ENCODE results near the gene PDSS2.
"Not testable (repeated sequence)": the region's sequence is repeated elsewhere in the genome, so short reads cannot be mapped to it uniquely, and the experiment has no call there.

PDSS2 gene

GRCh38 chr6:107289258-107289657 is 170.1 kb downstream of the PDSS2 start:
- Histone ChIP-seq H4K8ac (ENCODE audit: low read depth, low read length) (peak overlapping the region; percentile 28), H2BK5ac (ENCODE audit: low read depth, low read length, poor library complexity) (peak overlapping the region; percentile 31), H3K4me1 (ENCODE audit: control insufficient read depth in 1 of 2, insufficient read depth in 2 of 2, low read length in 2 of 2) (peaks cover 9 to 18% of the 10 kb centered on the region in 2 experiments)
- H2AK5ac ChIP-seq (ENCODE audit: low read length); H2BK120ac ChIP-seq (ENCODE audit: insufficient read depth, low read length, poor library complexity); H3K23ac ChIP-seq (ENCODE audit: low read length); H3K27me3 ChIP-seq (ENCODE audit: insufficient read depth, low read length); H3K4me3 ChIP-seq (ENCODE audit: low read depth, low read length); H2AFZ ChIP-seq (ENCODE audit: insufficient read depth, low read length, poor library complexity); H4K91ac ChIP-seq (ENCODE audit: low read depth, low read length); H4K12ac ChIP-seq (ENCODE audit: low read depth, low read length); H3K9me3 ChIP-seq (ENCODE audit: insufficient read depth, low read depth, low read length); H3K79me1 ChIP-seq (ENCODE audit: low read length); H3K79me2 ChIP-seq (ENCODE audit: control insufficient read depth, insufficient read depth, low read length, poor library complexity); H3K4me2 ChIP-seq (ENCODE audit: low read length); H3K36me3 ChIP-seq (ENCODE audit: control insufficient read depth in 1 of 2, insufficient read depth in 2 of 2, low read length in 2 of 2); H2BK12ac ChIP-seq (ENCODE audit: low read length); H3K4ac ChIP-seq (ENCODE audit: low read depth, low read length); H3K27ac ChIP-seq (ENCODE audit: low read depth, low read length); H3K14ac ChIP-seq (ENCODE audit: low read length); H3K18ac ChIP-seq (ENCODE audit: low read length); H3K9ac ChIP-seq (ENCODE audit: low read length); DNase-seq: not testable (repeated sequence)
- WGBS (ENCODE audit: extremely low coverage, insufficient coverage, insufficient read length): no CpG with 5 or more reads among the region's 9 CpGs

- no CpG with 5 or more reads among the region's 6 CpGs for WGBS (ENCODE audit: extremely low coverage, insufficient coverage, insufficient read length)
- not testable (repeated sequence) for H3K9me3 ChIP-seq (ENCODE audit: insufficient read depth, low read depth, low read length); H2BK5ac ChIP-seq (ENCODE audit: low read depth, low read length, poor library complexity); H4K8ac ChIP-seq (ENCODE audit: low read depth, low read length); H3K27me3 ChIP-seq (ENCODE audit: insufficient read depth, low read length); H3K36me3 ChIP-seq (ENCODE audit: control insufficient read depth in 1 of 2, insufficient read depth in 2 of 2, low read length in 2 of 2); H3K18ac ChIP-seq (ENCODE audit: low read length); H4K12ac ChIP-seq (ENCODE audit: low read depth, low read length); H3K23ac ChIP-seq (ENCODE audit: low read length); H2AK5ac ChIP-seq (ENCODE audit: low read length); H2BK120ac ChIP-seq (ENCODE audit: insufficient read depth, low read length, poor library complexity); DNase-seq; H3K79me1 ChIP-seq (ENCODE audit: low read length); H3K4me3 ChIP-seq (ENCODE audit: low read depth, low read length); H3K27ac ChIP-seq (ENCODE audit: low read depth, low read length); H2AFZ ChIP-seq (ENCODE audit: insufficient read depth, low read length, poor library complexity); H3K79me2 ChIP-seq (ENCODE audit: control insufficient read depth, insufficient read depth, low read length, poor library complexity); H3K4me2 ChIP-seq (ENCODE audit: low read length); H3K14ac ChIP-seq (ENCODE audit: low read length); H2BK12ac ChIP-seq (ENCODE audit: low read length); H3K4ac ChIP-seq (ENCODE audit: low read depth, low read length); H3K9ac ChIP-seq (ENCODE audit: low read length)
- peaks cover 5 to 10% of the 10 kb centered on the region in 2 experiments for H3K4me1 ChIP-seq (ENCODE audit: control insufficient read depth in 1 of 2, insufficient read depth in 2 of 2, low read length in 2 of 2)
- peak overlapping the region; percentile 6 for H4K91ac ChIP-seq (ENCODE audit: low read depth, low read length)
These were observed 173.7 kb downstream of the PDSS2 start for GRCh38 chr6:107285683-107286082.

GRCh38 chr6:107284805-107285204 is 174.6 kb downstream of the PDSS2 start:
- Histone ChIP-seq H3K9ac (ENCODE audit: low read length) (no peak overlapping the region), H2AK5ac (ENCODE audit: low read length) (no peak overlapping the region), H4K12ac (ENCODE audit: low read depth, low read length) (no peak overlapping the region), H3K4ac (ENCODE audit: low read depth, low read length) (no peak overlapping the region), H3K27me3 (ENCODE audit: insufficient read depth, low read length) (no peaks in the 10 kb centered on the region), H2AFZ (ENCODE audit: insufficient read depth, low read length, poor library complexity) (no peak overlapping the region), H3K4me1 (ENCODE audit: control insufficient read depth in 1 of 2, insufficient read depth in 2 of 2, low read length in 2 of 2) (peaks cover 0 to 4% of the 10 kb centered on the region in 2 experiments), H3K36me3 (ENCODE audit: control insufficient read depth in 1 of 2, insufficient read depth in 2 of 2, low read length in 2 of 2) (no peaks in the 10 kb centered on the region), H3K4me3 (ENCODE audit: low read depth, low read length) (no peak overlapping the region), H3K27ac (ENCODE audit: low read depth, low read length) (no peak overlapping the region), H3K23ac (ENCODE audit: low read length) (no peak overlapping the region), H2BK5ac (ENCODE audit: low read depth, low read length, poor library complexity) (no peak overlapping the region), H3K4me2 (ENCODE audit: low read length) (no peak overlapping the region), H3K14ac (ENCODE audit: low read length) (no peak overlapping the region), H2BK120ac (ENCODE audit: insufficient read depth, low read length, poor library complexity) (no peak overlapping the region), H4K8ac (ENCODE audit: low read depth, low read length) (no peak overlapping the region), H3K79me1 (ENCODE audit: low read length) (no peaks in the 10 kb centered on the region), H2BK12ac (ENCODE audit: low read length) (no peak overlapping the region), H3K79me2 (ENCODE audit: control insufficient read depth, insufficient read depth, low read length, poor library complexity) (no peaks in the 10 kb centered on the region), H3K9me3 (ENCODE audit: insufficient read depth, low read depth, low read length) (no peaks in the 10 kb centered on the region), H4K91ac (ENCODE audit: low read depth, low read length) (no peak overlapping the region), H3K18ac (ENCODE audit: low read length) (no peak overlapping the region)
- WGBS (ENCODE audit: extremely low coverage, insufficient coverage, insufficient read length): no CpG with 5 or more reads among the region's 1 CpG
- no peak for DNase-seq

GRCh38 chr6:107280791-107281190 is 178.6 kb downstream of the PDSS2 start:
- H3K14ac ChIP-seq (ENCODE audit: low read length): no peak overlapping the region

More at GRCh38 chr6:107280791-107281190, 178.6 kb downstream of the PDSS2 start:
- Histone ChIP-seq H3K4me1 (ENCODE audit: control insufficient read depth in 1 of 2, insufficient read depth in 2 of 2, low read length in 2 of 2) (no peaks in the 10 kb centered on the region), H3K18ac (ENCODE audit: low read length) (no peak overlapping the region), H3K4ac (ENCODE audit: low read depth, low read length) (no peak overlapping the region), H3K4me3 (ENCODE audit: low read depth, low read length) (no peak overlapping the region), H3K27me3 (ENCODE audit: insufficient read depth, low read length) (no peaks in the 10 kb centered on the region), H3K36me3 (ENCODE audit: control insufficient read depth in 1 of 2, insufficient read depth in 2 of 2, low read length in 2 of 2) (no peaks in the 10 kb centered on the region), H3K9me3 (ENCODE audit: insufficient read depth, low read depth, low read length) (no peaks in the 10 kb centered on the region), H2BK12ac (ENCODE audit: low read length) (no peak overlapping the region), H2BK120ac (ENCODE audit: insufficient read depth, low read length, poor library complexity) (no peak overlapping the region), H3K23ac (ENCODE audit: low read length) (no peak overlapping the region), H4K91ac (ENCODE audit: low read depth, low read length) (no peak overlapping the region), H3K27ac (ENCODE audit: low read depth, low read length) (no peak overlapping the region), H4K8ac (ENCODE audit: low read depth, low read length) (no peak overlapping the region), H2BK5ac (ENCODE audit: low read depth, low read length, poor library complexity) (no peak overlapping the region), H3K79me1 (ENCODE audit: low read length) (no peaks in the 10 kb centered on the region), H3K79me2 (ENCODE audit: control insufficient read depth, insufficient read depth, low read length, poor library complexity) (no peaks in the 10 kb centered on the region), H4K12ac (ENCODE audit: low read depth, low read length) (no peak overlapping the region), H3K4me2 (ENCODE audit: low read length) (no peak overlapping the region), H2AK5ac (ENCODE audit: low read length) (no peak overlapping the region), H3K9ac (ENCODE audit: low read length) (no peak overlapping the region), H2AFZ (ENCODE audit: insufficient read depth, low read length, poor library complexity) (no peak overlapping the region)
- WGBS (ENCODE audit: extremely low coverage, insufficient coverage, insufficient read length): no CpG with 5 or more reads among the region's 2 CpGs
- DNase-seq: no peak
